HG02678 (cell line): ENCODE measurements around the gene SGTA.
"Not testable (repeated sequence)": the region's sequence is repeated elsewhere in the genome, so short reads cannot be mapped to it uniquely, and the experiment has no call there.

Experiments used
- ATAC-seq: cut with Tn5 transposase; IDR thresholded peaks from one replicate; pipeline ENCODE4 v1.9.1; 2021; ENCODE audit warnings: mild to moderate bottlenecking, moderate library complexity; ENCODE audit not compliant: unreplicated experiment

SGTA gene

GRCh38 chr19:2716275-2716650 is 66.8 kb downstream of the SGTA start:
- ATAC-seq, result no peak

DNA sequence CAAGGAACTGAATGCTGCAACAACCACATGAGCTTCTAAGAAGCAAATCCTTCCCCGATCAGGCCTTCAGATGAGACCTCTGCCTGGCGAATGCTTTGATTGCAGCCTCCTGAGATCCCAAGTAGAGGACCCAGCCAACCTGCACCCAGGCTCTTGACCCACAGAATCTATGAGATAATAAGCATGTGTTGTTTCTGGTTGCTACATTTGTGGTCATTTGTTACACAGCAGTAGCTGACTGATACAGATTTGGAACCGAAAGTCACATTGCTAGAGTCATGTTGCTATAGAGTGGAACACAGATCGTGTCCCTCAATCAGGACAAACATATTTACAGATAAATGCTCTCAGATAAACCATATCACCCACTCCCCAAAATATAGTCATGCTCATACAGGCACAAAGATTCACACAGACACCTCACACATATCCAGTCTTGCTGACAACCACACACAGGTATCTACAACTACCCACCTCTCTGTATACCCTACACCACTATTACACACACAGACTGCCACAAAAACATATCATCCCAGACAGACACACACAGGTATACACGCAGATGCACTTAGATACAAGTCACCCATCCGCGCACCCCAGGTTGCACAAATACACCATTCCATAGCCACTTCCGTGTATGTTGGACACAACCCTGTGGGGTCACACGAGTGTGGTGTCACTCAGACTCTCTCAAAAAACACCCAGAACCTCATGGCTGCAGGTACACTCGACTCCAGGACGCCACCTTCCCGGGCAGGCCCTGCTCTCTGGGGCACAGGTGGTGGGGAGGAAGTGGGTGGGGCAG is 67.4 kb downstream of the SGTA start:
- no peak for ATAC-seq

DNA sequence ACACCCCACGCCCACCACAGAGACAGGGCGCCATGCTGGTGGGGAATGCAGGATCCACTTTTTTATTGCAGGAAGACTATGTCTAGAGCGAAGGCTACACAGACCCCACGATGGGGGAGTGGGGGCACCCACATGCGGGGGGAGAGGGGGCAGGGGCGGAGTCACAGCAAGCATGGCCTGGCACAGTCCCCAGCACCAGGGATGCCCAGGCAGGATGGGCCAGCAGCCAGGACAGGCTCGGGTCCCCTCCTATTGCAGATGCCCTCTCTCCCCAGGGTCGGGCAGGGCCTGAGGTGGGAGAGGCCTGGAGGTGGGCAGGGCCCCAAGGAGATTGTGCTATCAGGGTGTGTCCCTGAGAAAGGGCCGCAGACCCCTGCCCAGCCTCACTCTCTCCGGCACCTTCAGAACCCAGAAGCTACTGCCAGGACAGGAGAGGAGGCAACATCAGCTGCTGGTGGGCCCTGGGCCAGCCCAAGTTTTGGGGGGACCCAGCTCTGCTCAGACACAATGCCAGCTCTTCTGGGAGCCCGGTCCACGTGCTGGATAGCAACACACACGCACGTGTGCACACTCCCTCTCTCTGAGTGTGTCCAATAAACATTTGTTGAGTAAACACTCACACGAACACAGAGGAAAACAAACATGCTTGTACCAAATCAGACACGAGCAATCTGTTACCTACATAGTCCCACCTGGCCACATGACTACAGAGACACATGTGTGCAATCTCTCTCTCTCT is 68.4 kb downstream of the SGTA start:
- ATAC-seq, result no peak

DNA sequence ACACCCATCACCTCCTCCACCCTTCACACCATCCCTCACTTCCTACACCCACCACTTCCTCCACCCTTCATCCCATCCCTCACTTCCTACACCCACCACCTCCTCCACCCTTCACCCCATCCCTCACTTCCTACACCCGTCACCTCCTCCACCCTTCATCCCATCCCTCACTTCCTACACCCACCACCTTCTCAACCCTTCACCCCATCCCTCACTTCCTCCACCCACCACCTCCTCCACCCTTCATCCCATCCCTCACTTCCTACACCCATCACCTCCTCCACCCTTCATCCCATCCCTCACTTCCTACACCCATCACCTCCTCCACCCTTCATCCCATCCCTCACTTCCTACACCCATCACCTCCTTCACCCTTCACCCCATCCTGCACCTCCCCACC is 69.0 kb downstream of the SGTA start:
- not testable (repeated sequence) for ATAC-seq

DNA sequence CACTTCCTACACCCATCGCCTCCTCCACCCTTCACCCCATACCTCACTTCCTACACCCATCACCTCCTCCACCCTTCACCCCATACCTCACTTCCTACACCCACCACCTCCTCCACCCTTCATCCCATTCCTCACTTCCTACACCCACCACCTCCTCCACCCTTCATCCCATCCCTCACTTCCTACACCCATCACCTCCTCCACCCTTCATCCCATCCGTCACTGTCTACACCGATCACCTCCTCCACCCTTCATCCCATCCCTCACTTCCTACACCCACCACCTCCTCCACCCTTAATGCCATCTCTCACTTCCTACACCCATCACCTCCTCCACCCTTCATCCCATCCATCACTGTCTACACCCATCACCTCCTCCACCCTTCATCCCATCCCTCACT is 69.9 kb downstream of the SGTA start:
- ATAC-seq, result not testable (repeated sequence)

DNA sequence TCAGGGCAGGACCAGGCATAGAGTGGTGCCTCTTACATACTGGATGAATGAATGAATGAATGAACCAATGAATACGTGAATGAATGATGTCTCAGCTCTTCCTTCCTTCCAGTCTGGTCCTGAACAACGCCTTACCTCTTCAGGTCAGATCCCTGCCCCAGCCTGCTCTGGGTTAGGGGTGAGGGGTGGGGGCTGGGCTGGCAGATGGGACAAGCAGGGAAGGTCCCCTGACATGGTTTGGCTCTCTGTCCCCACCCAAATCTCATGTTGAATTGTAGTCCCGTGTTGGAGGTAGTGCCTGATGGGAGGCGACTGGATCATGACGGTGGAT is 71.2 kb downstream of the SGTA start:
- ATAC-seq, result no peak

DNA sequence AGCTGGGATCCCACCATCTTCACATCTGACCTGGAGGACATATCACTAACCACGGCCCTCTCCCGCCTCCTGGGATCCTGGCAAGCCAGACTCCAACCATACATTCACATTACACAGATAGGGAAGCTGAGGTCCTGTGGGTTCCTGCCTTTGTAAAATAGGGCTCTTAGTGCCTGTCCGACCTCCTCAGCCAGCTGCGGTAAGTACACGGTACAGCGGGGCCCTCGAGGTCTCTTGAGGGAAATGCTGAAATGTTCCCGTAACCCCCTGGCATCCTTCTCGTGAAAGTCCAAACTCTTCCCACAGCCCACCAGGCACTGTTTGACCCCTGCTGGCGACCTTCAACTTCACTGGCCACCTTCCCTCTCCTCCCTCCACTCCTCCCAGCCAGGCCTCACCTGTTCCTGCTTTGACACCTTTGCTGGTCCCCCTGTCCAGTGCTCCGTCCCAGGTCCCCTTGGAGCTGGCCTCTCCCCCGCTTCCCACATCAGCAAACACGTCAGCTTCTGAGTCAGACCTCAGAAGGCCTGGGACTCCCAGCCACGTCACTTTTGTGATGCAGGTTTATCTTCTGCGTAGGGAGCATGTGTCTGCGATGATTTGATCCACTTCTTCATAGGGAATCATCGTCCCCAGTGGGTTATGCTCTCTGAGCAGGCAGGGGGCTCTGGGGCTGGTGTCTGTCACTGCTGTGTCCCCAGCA is 71.8 kb downstream of the SGTA start:
- ATAC-seq, result no peak

DNA sequence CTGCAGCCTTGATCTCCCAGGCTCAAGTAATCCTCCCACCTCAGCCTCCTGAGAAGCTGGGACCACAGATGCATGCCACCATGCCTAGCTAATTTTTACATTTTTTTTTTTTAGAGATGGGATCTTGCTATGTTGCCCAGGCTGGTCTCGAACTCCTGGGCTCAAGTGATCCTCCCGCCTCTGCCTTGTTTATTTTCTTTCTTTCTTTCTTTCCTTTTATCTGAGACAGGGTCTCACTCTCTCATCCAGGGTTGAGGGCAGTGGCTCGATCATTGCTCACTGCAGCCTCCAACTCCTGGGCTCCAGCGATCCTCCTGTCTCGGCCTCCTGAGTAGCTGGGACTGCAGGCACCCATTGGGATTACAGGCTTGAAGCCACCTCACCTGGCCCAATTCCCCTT is 76.8 kb downstream of the SGTA start:
- ATAC-seq, result no peak
